H1 (cell line): Measurements from ENCODE around the gene ENPP6. TPM values are rescaled to one million over a fixed set of nuclear protein-coding genes. Genes with fewer than 3 reads are reported as not detected.

Experiments used
- BACH1 ChIP-seq: IDR thresholded peaks from 2 replicates; pipeline ENCODE4 v1.6.1; 2012; ENCODE audit warnings: low read length, improper control_type of control experiment
- BRCA1 ChIP-seq: IDR thresholded peaks from 2 replicates; pipeline ENCODE4 v1.6.1; 2012; ENCODE audit warnings: low read depth, low read length, improper control_type of control experiment
- E2F6 ChIP-seq: IDR thresholded peaks from 2 replicates; pipeline ENCODE4 v1.6.1; 2012; ENCODE audit warnings: inconsistent platforms
- GABPA ChIP-seq: IDR thresholded peaks from 2 replicates; pipeline ENCODE4 v1.6.1; 2011; ENCODE audit warnings: mild to moderate bottlenecking, low read length, moderate library complexity, borderline replicate concordance; ENCODE audit not compliant: insufficient read depth
- polyA plus RNA-seq, 7 experiments: library from polyadenylated mRNA; depleted of rRNA in 3 of 7; stranded (reverse) in 5 of 7; unstranded in 2 of 7; fragments of >200 nt in 5 of 7; fragments of 200-250 nt in 2 of 7; gene quantifications; 1 replicate in 5 of 7; 2 replicates in 1 of 7; 4 replicates in 1 of 7; pipeline versions ENCODE4 v1.2.1 to v1.2.3, GENCODE V29; 2011 to 2013; ENCODE audit warnings: missing spikeins in 2 of 7, mixed read lengths in 2 of 7
- total RNA-seq: library from RNA; stranded (reverse); fragmentation: NEBNext Ultra II Directional; extraction: Animal tissue kit (Norgen Biotek cat#: 25700); gene quantifications from 2 replicates; pipeline ENCODE4 v1.2.1, GENCODE V29; 2021
- TF ChIP-seq, protein P1 (sequence below): fragments of 300-600 bp; sonication (generic); IDR thresholded peaks from 2 replicates; pipeline ENCODE4 v1.7.1; 2012; ENCODE audit warnings: low read length, moderate library complexity, mild to moderate bottlenecking, inconsistent platforms; ENCODE audit not compliant: insufficient replicate concordance
- TF ChIP-seq, protein P2 (sequence below): IDR thresholded peaks from 2 replicates; pipeline ENCODE4 v1.6.1; 2012; ENCODE audit warnings: inconsistent platforms

Gene ENPP6
- total and polyA plus RNA-seq, 2 of the 8 experiments (the other 6 are each of a cell fraction or from before 2014, with no cell fraction given) = 0.11 to 0.20 TPM

- TF ChIP-seq, protein P1, sequence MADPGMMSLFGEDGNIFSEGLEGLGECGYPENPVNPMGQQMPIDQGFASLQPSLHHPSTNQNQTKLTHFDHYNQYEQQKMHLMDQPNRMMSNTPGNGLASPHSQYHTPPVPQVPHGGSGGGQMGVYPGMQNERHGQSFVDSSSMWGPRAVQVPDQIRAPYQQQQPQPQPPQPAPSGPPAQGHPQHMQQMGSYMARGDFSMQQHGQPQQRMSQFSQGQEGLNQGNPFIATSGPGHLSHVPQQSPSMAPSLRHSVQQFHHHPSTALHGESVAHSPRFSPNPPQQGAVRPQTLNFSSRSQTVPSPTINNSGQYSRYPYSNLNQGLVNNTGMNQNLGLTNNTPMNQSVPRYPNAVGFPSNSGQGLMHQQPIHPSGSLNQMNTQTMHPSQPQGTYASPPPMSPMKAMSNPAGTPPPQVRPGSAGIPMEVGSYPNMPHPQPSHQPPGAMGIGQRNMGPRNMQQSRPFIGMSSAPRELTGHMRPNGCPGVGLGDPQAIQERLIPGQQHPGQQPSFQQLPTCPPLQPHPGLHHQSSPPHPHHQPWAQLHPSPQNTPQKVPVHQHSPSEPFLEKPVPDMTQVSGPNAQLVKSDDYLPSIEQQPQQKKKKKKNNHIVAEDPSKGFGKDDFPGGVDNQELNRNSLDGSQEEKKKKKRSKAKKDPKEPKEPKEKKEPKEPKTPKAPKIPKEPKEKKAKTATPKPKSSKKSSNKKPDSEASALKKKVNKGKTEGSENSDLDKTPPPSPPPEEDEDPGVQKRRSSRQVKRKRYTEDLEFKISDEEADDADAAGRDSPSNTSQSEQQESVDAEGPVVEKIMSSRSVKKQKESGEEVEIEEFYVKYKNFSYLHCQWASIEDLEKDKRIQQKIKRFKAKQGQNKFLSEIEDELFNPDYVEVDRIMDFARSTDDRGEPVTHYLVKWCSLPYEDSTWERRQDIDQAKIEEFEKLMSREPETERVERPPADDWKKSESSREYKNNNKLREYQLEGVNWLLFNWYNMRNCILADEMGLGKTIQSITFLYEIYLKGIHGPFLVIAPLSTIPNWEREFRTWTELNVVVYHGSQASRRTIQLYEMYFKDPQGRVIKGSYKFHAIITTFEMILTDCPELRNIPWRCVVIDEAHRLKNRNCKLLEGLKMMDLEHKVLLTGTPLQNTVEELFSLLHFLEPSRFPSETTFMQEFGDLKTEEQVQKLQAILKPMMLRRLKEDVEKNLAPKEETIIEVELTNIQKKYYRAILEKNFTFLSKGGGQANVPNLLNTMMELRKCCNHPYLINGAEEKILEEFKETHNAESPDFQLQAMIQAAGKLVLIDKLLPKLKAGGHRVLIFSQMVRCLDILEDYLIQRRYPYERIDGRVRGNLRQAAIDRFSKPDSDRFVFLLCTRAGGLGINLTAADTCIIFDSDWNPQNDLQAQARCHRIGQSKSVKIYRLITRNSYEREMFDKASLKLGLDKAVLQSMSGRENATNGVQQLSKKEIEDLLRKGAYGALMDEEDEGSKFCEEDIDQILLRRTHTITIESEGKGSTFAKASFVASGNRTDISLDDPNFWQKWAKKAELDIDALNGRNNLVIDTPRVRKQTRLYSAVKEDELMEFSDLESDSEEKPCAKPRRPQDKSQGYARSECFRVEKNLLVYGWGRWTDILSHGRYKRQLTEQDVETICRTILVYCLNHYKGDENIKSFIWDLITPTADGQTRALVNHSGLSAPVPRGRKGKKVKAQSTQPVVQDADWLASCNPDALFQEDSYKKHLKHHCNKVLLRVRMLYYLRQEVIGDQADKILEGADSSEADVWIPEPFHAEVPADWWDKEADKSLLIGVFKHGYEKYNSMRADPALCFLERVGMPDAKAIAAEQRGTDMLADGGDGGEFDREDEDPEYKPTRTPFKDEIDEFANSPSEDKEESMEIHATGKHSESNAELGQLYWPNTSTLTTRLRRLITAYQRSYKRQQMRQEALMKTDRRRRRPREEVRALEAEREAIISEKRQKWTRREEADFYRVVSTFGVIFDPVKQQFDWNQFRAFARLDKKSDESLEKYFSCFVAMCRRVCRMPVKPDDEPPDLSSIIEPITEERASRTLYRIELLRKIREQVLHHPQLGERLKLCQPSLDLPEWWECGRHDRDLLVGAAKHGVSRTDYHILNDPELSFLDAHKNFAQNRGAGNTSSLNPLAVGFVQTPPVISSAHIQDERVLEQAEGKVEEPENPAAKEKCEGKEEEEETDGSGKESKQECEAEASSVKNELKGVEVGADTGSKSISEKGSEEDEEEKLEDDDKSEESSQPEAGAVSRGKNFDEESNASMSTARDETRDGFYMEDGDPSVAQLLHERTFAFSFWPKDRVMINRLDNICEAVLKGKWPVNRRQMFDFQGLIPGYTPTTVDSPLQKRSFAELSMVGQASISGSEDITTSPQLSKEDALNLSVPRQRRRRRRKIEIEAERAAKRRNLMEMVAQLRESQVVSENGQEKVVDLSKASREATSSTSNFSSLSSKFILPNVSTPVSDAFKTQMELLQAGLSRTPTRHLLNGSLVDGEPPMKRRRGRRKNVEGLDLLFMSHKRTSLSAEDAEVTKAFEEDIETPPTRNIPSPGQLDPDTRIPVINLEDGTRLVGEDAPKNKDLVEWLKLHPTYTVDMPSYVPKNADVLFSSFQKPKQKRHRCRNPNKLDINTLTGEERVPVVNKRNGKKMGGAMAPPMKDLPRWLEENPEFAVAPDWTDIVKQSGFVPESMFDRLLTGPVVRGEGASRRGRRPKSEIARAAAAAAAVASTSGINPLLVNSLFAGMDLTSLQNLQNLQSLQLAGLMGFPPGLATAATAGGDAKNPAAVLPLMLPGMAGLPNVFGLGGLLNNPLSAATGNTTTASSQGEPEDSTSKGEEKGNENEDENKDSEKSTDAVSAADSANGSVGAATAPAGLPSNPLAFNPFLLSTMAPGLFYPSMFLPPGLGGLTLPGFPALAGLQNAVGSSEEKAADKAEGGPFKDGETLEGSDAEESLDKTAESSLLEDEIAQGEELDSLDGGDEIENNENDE = no peak
- TF ChIP-seq, protein P2, sequence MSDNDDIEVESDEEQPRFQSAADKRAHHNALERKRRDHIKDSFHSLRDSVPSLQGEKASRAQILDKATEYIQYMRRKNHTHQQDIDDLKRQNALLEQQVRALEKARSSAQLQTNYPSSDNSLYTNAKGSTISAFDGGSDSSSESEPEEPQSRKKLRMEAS = no peak
- TF ChIP-seq BRCA1 (no peak), GABPA (no peak), BACH1 (no peak), E2F6 (no peak)
Measured at GRCh38 chr4:184205243-184205642, 12.4 kb downstream of the ENPP6 start (continued).
